ENCODE data around the gene KCNQ1OT1.

KCNQ1OT1 gene

GRCh38 chr11:2679011-2679676 lies 20.6 kb downstream of the KCNQ1OT1 start:
- in situ Hi-C loops (cut with MboI; ENCODE audit: low pct_unique_long_range_greater_than_20kb, low sequenced_read_pairs, unreplicated experiment), result no loop called here

GRCh38 chr11:2678396-2678795 lies 21.4 kb downstream of the KCNQ1OT1 start:
- no peak for TF ChIP-seq CTCF (IDR thresholded peaks at IDR 0.05; ENCODE audit: extremely low read depth, insufficient read depth, missing control alignments)
- in situ Hi-C loops (cut with MboI; ENCODE audit: low pct_unique_long_range_greater_than_20kb, low sequenced_read_pairs, unreplicated experiment), result no loop called here
- DNase-seq (ENCODE audit: low spot score), result no peak

More at GRCh38 chr11:2679011-2679676, 20.6 kb downstream of the KCNQ1OT1 start:
- no peak for DNase-seq (ENCODE audit: low spot score)
- no peak for TF ChIP-seq CTCF (IDR thresholded peaks at IDR 0.05; ENCODE audit: extremely low read depth, insufficient read depth, missing control alignments)

- in situ Hi-C loops (cut with MboI; ENCODE audit: low pct_unique_long_range_greater_than_20kb, low sequenced_read_pairs, unreplicated experiment), result no loop called here
- no peak for TF ChIP-seq CTCF (IDR thresholded peaks at IDR 0.05; ENCODE audit: extremely low read depth, insufficient read depth, missing control alignments)
- no peak for DNase-seq (ENCODE audit: low spot score)
These were observed 22.7 kb downstream of the KCNQ1OT1 start for GRCh38 chr11:2677127-2677526.

GRCh38 chr11:2675540-2675939 lies 24.3 kb downstream of the KCNQ1OT1 start:
- in situ Hi-C loops (cut with MboI; ENCODE audit: low pct_unique_long_range_greater_than_20kb, low sequenced_read_pairs, unreplicated experiment), result no loop called here
- no peak for DNase-seq (ENCODE audit: low spot score)
- no peak for TF ChIP-seq CTCF (IDR thresholded peaks at IDR 0.05; ENCODE audit: extremely low read depth, insufficient read depth, missing control alignments)

GRCh38 chr11:2674658-2675131 lies 25.1 kb downstream of the KCNQ1OT1 start:
- DNase-seq (ENCODE audit: low spot score), result no peak
- in situ Hi-C loops (cut with MboI; ENCODE audit: low pct_unique_long_range_greater_than_20kb, low sequenced_read_pairs, unreplicated experiment), result no loop called here
- no peak for TF ChIP-seq CTCF (IDR thresholded peaks at IDR 0.05; ENCODE audit: extremely low read depth, insufficient read depth, missing control alignments)

- DNase-seq (ENCODE audit: low spot score), result no peak
- TF ChIP-seq CTCF (IDR thresholded peaks at IDR 0.05; ENCODE audit: extremely low read depth, insufficient read depth, missing control alignments), result no peak
- in situ Hi-C loops (cut with MboI; ENCODE audit: low pct_unique_long_range_greater_than_20kb, low sequenced_read_pairs, unreplicated experiment), result no loop called here
These were observed 25.8 kb downstream of the KCNQ1OT1 start for GRCh38 chr11:2673871-2674471.

All from GM13977 (cell line).